IPS-11a (cell line): ENCODE data around the gene ERI3.

Source experiments
- H3K4me3 ChIP-seq: one replicate; pipeline ENCODE4 v1.5.1; 2013; ENCODE audit warnings: low read depth, low read length, control low read depth

Gene ERI3

DNA sequence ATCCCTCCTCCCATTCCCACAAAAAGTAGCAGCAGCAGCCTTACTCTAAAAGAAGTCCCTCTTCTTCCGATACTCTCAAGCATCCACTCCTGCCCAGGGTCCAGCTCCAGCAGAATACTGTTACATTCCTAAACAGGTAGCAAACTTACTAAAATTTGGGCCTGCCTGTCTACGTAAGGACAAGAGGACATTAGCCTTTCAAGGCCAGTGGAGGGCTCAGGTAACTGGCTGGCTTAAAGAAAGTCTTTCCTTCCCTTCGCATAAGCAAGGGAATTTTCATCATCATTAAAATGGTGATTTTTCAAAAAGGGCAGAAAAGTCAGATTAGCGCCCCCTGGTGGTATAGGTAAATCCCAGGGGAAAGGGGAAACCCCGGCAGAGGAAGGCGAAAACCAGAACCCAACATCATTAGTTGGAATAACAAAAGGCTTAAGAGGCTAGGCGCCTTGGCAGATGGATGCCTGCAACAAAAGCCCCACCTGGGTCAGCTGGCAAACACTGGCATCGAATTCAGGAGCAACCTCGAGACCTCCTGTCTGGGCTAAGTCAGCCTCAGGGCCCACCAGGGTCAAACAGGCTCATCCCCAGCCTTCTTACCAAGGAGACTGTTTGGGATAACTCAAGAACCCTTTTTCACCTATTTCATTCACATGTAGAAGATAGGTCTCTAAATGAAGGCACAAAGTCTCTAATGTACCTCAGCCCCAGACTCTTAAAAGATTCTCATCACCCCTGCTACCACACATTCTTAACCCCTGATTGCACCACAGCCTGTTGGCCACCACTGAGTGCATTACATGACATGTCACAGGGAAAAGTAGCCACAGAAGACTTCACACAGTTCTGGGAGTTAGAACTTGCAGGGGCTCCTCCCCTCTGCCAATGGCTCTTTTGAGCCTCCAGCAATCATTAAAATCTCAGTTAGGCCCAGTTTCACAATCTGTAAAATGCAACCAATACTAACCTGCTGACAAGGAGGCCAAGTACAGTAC lies 36.7 kb downstream of the ERI3 start:
- H3K4me3 ChIP-seq: no peak overlapping the region

DNA sequence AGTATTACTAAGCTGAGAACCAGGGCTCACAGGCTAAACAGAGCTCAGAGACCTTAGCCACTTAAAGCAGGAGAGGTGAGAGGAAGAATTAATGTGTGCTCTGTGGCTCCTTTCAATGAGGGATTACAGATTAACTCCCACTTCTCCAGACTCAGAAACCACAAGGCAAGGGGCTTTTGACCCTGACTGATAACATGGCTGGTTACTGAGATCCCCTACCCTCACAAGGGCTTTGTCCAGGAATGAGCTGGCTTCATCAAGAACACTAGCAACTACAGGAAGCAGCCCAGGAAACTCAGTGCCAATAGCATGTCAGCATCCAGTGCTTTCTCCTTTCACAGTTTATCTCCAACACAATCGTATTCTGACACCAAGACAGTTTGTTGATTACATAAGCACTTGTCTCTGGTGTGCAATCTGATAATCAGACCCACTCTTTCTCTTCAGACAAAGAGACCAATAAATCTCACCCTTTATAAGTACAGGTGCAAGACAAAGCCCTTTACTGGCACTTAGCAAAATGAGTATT lies 38.8 kb downstream of the ERI3 start:
- H3K4me3 ChIP-seq: no peak overlapping the region

DNA sequence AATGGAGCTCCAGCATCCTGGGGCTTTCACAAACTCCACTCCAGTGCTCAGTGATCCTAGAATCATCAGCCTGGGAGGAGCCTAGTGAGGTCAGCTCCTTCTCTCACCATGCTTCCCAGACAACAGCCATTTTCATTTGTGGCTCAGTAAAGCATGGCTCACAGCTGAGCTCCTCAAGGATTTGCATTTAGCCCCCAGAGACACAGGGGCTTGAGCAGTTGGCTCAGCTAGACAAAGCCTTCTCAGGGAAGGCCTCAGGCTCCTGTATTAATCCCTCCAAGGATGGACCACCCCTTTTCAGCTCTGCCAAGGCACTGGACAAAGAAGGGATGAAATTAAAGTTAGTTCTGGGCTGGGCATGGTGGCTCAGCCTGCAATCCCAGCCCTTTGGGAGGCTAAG lies 39.5 kb downstream of the ERI3 start:
- no peak overlapping the region for H3K4me3 ChIP-seq

DNA sequence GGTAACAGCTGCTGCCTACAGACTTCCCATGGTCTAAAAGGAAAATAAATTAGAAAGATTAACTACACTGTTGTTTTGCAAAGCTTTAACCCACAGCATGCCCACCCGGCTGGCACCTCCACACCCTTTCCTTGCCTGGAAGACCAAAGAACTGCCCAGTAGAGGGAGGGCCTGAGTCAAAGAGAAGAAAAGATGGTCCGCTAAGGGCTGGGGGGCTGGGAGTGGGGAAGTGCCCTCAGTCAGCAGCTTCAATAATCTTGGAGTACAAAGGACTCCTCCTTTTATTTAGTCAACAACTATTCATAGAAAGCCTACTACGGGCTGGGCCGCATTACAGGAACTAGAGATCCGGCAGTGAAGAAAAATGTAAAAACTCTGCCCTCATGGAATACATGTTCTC lies 40.6 kb downstream of the ERI3 start:
- no peak overlapping the region for H3K4me3 ChIP-seq

DNA sequence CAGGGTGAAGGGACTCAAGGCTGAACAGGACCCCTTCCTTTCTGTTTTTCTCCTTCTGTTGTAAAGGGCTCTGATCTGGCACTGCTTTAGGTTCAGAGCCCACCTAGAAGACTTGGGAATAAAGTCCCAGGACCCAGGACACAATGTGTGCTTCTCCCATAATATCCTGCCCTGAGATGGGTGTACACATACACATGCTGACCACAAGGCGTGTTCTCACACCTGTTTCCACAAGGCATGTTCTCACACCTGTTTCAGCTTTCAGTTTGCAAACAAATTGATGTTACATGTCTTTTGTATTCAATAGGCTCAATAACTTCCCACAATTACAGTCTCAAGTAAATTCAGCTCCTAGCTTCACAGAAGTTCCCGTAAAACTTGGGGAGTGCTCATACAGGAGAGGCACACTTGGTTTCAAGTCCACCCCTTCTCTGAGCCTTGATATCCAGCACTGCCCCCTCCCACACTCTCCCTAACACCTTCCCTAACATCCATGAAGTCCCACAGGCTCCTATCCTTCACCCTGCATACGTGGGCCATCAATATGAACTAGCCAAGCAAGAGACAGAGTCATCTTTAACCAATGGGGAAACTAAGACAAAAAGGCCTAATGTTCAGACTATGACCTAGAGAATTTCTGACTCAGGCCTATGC lies 41.7 kb downstream of the ERI3 start:
- no peak overlapping the region for H3K4me3 ChIP-seq

DNA sequence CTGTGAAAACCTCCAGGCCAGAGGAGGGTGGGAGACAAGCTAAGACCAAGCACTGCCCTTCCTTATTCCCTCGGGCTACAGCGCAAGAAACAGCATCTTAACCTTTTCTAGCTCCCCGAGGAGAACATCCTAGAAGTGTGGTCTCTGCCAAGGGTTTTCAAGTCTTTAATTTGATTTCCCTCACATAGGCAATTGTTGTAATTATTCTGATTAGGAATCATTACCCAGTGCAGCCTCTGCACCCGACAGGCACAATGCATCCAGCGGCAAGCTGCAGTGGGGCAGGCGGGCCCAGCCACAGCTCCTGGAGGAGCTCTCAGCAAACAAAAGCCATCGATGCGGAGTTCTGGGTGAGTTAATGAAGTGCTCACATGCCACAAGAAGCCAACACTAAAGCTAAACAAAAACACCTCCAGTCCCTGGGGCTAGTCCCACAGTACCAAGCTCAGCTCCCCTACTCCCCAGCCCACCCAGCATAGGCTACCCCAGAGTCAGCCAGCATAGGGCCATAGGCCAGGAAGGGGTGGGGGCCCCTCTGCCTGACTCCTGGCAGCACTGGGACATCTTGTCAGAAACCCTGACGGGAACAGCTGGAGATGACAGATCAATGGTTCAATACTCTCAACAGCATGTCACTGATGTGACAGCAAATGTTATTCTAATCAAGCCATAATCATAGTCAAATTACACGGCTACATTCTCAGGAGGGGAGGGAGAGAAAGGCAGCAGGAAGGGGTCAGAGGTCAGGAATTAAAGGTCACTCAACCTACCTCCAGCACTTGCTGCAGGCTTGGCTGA lies 42.5 kb downstream of the ERI3 start:
- H3K4me3 ChIP-seq: no peak overlapping the region

DNA sequence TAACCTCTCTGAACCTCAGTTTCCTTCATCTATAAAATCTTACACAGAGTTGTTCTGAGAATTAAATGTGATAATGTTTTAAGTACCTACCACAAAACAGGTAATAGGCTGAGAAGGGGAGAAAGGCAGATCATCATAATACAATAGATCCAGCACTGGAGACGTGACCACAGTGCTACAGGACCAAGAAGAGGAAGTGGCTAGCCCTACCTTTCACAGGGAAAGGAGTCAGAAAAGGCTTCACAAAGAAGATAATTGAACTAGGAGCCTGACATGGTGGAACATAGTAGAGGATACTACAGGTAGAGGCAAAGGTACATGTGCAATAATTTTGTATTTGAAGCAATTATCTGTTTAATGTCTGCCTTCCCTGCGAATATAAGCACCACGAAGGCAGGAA lies 45.1 kb downstream of the ERI3 start:
- H3K4me3 ChIP-seq: no peak overlapping the region

DNA sequence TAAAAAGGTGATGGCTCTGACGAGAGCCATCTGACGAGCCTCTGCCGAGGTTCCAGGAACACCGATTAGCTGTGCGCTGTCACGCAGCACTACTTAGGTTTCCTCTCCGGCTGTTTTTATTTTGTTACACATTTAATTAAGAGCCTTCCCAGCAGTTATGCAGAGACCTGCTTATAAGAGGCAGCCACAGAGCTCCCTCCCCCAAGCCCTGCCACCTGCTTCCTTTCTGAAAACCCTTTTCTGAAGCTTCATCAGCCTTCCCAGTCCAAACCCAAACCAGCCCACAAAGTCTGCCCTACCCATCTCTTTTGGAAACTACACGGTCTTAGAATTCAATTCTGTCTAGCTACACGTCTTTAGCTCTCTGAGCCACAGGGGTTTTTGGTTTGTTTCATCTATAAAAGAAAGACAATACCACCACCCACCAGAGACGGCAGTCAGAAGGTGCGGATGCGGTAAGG lies 49.1 kb downstream of the ERI3 start:
- H3K4me3 ChIP-seq: no peak overlapping the region

DNA sequence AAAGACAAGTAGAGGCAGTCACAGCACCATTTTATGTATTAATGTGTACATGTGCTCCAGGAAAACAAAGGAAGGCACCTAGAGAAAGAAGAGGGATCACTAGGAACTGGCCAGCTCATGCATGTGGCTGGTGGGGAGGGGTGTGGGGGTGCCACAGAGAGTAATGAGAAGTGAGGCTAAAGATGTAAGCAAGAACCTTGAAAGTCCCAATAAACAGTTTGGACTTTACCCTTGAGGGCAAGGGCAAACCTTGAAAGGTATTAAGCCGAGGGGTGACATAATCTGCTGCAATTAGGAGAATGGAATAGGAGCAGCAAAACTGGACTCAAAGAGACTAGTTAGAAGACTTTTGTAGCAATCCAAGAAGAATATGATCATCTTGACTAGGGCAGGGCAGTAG lies 51.5 kb downstream of the ERI3 start:
- H3K4me3 ChIP-seq: no peak overlapping the region

DNA sequence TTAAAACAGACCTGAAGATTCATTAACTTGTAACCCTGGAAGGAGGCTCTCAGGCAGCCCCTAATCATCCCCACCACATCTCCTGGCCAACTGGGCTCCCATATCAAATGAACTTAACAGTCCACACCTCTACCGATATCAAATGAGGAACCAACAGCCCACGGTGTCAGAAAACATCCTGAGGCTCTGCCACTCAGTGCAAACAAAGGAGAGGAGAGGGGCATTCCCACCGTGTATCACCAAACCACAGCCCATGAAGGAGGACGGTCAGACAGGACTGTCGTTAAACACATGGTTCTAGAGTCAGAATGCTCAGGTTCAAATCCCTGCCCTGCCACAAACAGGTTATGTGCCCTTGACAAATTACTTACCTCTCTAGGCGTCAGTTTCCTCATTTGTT lies 52.5 kb downstream of the ERI3 start:
- H3K4me3 ChIP-seq: no peak overlapping the region

DNA sequence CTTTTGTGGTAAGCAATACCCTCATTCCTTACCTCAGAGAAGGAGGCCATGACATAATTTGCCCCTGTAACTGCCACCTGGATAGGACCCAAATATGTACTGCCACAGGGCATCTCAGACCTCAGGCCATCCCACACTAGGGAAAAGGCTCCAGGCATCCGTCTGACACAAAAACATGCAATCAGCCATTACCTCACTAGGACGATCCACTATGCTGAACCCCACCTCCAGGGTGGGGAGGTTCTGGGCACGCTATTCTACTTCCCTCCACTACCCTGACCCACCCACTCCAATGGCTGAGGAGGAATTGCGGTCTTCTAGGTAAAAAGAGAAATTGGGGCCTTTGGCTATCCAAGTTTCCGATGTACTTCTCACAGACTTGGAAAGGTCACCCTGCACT lies 53.6 kb downstream of the ERI3 start:
- H3K4me3 ChIP-seq: no peak overlapping the region

DNA sequence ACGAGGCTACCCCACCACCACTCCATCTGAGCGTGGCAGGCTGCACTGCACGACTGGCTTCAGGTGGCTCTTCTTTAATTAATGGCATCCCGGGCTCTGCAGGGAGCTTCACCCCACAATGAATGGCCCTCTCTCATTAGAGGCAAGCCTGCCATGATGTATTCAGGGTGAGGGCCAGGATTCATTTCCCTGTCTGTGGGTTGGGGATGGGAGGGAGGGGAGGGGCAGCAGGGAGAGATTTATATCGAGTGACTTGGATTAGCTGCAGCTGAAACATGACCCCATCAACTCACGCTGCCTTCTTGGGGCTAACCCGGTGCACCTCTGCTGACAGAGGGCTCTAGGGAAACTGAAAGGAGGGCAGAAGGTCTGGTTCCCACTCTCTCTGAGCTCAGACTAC lies 54.2 kb downstream of the ERI3 start:
- no peak overlapping the region for H3K4me3 ChIP-seq

DNA sequence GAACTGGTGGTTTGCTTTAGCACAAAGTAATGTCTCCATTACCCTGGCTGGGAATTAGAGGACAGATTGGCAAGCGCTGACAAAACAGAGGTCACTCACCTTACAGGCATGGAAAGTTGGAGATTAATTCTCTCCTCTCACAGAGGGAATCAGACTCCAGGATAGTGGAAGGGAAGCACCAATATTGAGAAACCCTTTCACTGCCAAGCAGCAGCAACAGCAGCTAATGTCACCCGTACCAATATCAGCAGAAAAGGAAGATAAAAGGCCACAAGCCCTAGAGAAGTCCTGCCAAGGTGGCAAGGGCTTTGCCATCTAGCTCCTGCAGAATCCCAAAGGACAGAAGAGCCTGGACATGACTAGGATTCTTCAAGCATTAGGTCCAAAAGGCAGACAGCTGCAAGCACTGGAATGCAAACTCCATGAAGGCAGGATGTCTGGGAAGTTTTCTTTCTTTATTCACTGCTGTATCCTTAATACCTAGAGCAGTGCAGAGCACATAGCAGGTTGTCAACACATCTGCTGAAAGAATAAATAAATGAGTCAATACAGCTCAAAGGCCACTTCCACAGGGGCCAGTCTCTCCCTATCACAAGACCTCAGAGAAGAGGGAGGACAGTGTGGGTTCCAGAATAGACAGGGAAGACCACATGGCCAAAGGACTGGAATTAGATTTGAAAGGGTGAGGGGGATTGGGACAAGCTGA lies 57.2 kb downstream of the ERI3 start:
- no peak overlapping the region for H3K4me3 ChIP-seq

DNA sequence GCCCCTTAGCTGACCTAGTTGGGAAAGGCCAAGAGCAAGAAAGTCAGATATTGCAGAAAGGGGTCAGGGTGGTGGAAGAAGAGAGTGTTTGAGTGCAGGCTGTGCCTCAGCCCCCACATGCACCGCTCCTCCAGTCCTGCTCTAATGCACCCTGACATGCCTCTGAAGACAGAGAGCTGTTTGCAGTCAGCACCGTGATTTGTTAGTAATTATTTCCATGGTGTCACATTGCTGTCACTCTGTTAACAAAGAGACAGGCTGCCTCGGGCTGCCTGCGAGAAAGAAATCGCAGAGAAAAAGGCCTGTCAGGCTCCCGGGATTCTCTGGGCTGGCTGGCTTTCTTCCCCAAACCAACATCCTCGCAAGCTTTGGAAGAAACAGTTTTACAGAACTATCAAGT lies 58.3 kb downstream of the ERI3 start:
- no peak overlapping the region for H3K4me3 ChIP-seq

DNA sequence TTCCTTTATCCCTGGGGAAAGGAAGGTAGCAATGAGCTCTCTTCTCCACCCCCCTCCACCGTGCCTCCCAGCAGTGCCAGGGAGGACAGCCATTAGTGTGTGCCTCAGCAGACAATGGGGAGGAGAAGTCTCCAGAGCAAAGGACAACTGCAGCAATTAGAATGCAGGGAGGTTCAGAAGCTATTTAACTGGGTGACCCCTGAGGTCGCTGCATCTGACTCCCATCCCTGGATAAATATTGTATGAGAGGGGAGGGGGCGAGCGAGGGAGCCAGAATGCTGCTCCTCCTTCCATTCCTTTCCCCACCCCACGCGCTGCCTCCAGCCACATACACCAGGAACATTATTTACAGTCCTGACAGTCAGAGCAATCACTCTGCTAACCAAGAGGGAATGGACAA lies 59.0 kb downstream of the ERI3 start:
- no peak overlapping the region for H3K4me3 ChIP-seq

DNA sequence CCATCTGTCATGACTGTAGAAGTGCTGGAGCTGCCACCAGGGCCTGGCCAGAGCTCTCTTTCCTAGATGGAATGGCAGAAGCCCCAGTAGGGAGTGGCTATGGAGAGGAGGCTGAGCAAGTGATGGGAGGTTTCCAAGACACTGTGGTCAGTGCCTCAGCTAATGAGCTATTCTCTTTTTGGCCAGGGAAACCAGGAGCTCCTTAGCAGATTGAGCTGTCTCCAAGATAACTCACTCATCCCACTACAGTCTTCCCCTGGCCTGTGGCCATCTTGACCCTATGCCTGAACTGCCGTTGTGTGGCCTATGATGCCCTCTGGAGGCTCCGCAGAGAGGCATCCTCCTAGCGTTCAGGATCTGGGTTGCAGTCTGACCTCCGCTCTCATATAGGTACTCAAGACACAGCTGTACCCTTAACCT lies 60.5 kb downstream of the ERI3 start:
- no peak overlapping the region for H3K4me3 ChIP-seq

DNA sequence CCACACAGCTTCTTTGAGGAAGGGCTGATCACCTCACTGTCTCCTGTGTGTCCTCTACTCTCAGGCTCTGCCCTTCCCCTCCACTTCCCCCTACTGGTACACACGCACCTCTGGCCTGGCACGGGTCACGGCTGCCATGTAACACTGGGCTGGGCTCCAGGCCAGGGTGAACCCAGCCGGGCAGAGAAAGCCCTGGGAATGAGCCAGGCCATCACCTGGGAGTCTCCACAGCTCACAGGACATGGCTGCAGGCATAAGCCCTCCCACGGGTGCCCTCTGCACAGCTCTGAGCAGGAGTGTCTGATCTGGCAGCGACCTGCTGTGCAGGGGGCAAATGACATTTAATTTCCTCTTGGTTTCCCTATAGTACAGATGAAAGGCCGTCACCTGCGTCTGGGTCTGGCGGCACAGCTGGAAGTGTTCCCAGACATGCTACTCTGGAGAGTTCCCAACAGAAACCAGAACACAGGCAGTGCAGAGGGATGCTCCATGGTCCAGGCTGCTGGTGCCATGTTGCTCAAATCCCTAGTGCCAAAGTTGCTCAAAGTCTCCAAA lies 61.2 kb downstream of the ERI3 start:
- H3K4me3 ChIP-seq: no peak overlapping the region

DNA sequence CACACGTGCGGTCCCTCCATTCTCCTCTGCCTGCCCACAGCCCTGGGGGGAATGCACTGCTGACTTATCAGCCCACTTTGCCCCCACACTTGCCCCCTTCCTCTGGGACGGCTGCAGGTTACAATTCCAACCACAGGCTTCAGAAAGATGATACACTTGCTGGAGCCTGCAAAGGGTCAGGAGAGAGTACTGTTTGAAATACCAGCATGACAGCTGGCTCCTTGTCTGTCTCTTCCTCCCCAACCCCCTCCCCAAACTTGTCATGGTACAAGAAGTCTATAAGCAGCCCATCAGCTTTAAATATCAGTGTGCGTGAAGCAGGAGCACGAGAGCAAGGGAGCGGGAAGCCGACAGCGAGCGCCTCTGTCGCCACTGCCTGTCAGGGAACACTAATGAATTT lies 62.4 kb downstream of the ERI3 start:
- no peak overlapping the region for H3K4me3 ChIP-seq

DNA sequence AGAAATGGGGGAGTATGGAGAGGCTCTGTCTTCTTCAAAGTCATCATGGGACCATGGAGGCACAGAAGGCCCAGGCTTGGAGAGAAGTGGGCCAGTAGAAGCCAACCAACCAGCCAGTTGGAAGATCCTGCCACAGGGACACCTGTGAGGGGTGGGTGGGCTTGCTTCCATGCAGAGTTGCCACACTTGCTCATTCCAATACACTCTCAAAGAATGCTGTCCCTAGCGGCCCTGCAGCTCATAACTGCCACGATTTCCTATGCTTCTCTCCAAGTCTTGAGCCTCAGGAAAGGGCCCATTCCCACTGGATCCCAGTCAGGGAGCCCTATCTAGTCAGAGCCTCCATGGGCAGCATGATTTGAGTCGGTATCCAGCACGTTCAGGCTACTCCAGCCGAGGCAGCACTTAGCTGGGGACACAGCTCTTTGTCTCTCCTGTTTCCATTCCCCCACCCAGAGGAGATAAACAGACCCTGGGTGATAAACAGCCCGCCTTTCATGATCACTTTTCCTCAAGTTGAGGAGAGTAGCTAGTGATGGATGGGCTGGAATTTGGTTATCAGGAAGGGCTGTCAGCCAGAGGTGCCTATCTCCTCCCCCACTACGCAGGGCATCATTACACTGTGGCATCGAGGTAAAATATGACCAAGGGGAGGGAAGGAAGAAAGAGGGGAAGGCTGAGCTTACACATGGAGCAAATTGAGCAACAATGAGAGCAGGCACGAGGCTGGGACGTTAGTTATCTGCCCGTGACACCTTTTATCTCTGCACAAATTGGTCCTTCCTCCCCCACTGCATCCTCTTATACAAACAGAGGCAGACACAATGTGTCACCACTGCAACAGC lies 64.6 kb downstream of the ERI3 start:
- H3K4me3 ChIP-seq: no peak overlapping the region
